Mucosa of descending colon (tissue), 3 donors: Measurements from ENCODE around the gene DNAJB8. TPM values are rescaled to one million over a fixed set of nuclear protein-coding genes. Genes with fewer than 3 reads are reported as not detected.

Source experiments
- ATAC-seq: fragments of 200-7000 bp; cut with Tn5 transposase; one replicate; pipeline ENCODE4 v1.9.1; 2020; ENCODE audit warnings: mild to moderate bottlenecking, moderate library complexity
- DNase-seq, 3 donors: peaks; one replicate each; pipeline ENCODE4 v3.0.0-alpha.2; 2020
- H3K36me3 ChIP-seq: fragments of 200-600 bp; one replicate; pipeline ENCODE4 v1.8.0; 2021; ENCODE audit warnings: low read depth, mild to moderate bottlenecking
- H3K4me1 ChIP-seq: fragments of 200-600 bp; one replicate; pipeline ENCODE4 v1.8.0; 2021; ENCODE audit warnings: low read depth, mild to moderate bottlenecking
- H3K4me3 ChIP-seq: fragments of 200-600 bp; one replicate; pipeline ENCODE4 v1.8.0; 2021; ENCODE audit warnings: mild to moderate bottlenecking
- H3K9me3 ChIP-seq: fragments of 200-600 bp; one replicate; pipeline ENCODE4 v1.8.0; 2021; ENCODE audit warnings: mild to moderate bottlenecking
- intact Hi-C, 2 donors: fragments of 100-400 bp; cut with DNase I in 1 of 2; cut with micrococcal nuclease in 1 of 2; formaldehyde crosslinking; loops; one replicate each; pipeline versions ENCODE4 v1.11.0 to v1.11.1; 2022; cut with DNase I, micrococcal nuclease
- total RNA-seq, 3 donors: library from RNA; stranded (reverse); fragmentation: NEBNext Ultra II Directional in 2 of 3; extraction: Animal tissue kit (Norgen Biotek cat#: 25700) in 2 of 3; gene quantifications; one replicate each; pipeline versions ENCODE4 v1.2.1 to v1.2.4, GENCODE V29; 2021 to 2023
- TF ChIP-seq, protein P1 (sequence below): fragments of 200-600 bp; IDR thresholded peaks from one replicate; pipeline ENCODE4 v1.8.0; 2022; ENCODE audit warnings: antibody characterized with exemption, mild to moderate bottlenecking
- donor health status: DM: no; HTN: no; CAD: no; lungs with moderate emphysema.
- donor health status: DM: no; HTN: no; CAD: no.
- donor health status: DM: no; HTN: yes; CAD: no.

Gene DNAJB8
- total RNA-seq, 3 donors from 2014 or later = not detected

DNA sequence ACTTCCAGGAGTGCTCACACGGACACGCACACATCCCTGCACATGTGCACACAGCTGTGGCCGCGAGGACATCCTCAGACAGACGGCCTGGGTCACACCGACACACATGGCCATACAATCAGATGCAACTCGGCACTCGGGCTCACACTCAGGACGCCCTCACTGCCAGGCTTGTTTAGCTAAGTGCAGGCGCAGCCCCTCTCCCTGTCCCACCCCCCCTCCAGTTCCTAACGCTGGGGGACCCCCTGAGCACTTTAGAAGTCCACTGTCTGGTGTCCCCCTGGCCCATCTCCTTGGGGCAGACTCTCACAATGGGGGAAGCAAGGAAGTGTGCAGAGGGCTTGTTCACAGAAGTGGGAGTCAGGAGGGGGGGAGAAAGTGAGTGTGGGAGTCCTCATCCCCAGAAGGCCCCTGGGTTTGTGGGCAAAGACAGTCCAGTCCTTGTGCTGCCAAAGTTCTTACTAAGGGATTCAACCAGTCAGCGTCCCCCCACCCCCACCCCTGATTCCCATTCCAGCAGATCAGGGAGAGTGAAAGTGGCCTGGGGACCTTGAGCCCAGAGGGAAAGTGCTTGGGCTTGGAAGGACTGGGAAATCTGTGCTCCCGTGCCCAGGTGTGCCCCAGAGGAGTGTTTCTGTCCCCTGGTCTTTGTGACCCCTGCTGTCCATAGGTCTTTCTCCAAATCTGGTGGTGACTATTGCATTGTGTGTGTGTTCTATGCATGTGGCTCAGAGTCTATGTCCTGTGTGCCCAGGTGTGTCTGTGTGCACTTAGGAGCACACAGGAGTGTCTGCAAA, 27.1 kb upstream of the DNAJB8 start:
- Histone ChIP-seq H3K4me3 (no peak overlapping the region), H3K36me3 (no peaks in the 10 kb centered on the region), H3K9me3 (no peaks in the 10 kb centered on the region), H3K4me1 (peaks cover 36% of the 10 kb centered on the region)
- TF ChIP-seq, protein P1, sequence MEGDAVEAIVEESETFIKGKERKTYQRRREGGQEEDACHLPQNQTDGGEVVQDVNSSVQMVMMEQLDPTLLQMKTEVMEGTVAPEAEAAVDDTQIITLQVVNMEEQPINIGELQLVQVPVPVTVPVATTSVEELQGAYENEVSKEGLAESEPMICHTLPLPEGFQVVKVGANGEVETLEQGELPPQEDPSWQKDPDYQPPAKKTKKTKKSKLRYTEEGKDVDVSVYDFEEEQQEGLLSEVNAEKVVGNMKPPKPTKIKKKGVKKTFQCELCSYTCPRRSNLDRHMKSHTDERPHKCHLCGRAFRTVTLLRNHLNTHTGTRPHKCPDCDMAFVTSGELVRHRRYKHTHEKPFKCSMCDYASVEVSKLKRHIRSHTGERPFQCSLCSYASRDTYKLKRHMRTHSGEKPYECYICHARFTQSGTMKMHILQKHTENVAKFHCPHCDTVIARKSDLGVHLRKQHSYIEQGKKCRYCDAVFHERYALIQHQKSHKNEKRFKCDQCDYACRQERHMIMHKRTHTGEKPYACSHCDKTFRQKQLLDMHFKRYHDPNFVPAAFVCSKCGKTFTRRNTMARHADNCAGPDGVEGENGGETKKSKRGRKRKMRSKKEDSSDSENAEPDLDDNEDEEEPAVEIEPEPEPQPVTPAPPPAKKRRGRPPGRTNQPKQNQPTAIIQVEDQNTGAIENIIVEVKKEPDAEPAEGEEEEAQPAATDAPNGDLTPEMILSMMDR = no peak
- ATAC-seq = no peak
- no peak for DNase-seq
- intact Hi-C loops = no loop called here

DNA sequence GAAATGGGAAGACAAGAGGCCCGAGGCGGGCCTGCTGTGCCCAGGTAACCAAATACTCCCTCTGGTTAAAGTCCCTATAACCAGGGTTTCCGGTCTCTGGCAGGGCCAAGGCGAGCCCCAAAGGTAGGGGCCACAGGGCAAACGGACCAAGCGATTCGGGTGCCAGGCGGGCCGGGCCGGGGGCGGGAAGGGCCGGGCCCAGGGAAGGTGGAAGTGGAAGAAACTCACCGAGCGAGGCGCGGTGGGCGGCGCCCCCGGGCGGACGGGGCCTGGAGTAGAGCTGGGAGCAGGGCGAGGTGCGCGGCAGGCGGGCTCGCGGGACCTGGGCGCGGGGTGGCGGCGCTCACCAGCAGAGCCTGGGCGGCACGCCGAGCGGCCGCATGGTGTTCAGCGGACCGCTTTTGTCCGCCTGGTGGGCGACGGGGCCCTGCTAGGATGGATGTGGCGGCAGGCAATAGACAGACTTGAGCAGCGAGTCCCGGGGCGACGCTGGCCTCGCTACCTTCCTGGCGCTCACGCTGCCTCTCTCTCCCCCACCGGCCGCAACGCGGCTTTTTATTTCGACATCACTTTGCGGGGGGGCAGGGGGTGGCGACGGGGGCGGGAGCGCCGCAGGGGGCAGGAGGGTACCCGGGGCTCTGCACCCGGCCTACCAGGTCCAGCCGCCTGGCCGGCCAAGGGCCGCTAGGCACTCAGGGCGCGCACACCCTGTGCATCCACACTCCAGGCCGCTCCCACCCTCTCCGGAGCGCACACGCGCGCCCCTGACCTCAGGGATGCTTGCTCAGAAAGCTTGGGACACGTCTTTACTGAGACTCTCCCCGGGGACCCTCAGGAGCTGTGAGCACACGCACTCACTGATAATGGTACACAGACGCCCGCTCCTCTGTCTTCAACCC, 26.2 kb upstream of the DNAJB8 start, which contains the start of gene GATA2:
GATA2 (minus strand) TSS at position 531 of the 899 bp plus-strand sequence. CDS start 6,170 bp downstream, outside the sequence.
- intact Hi-C loops = no loop called here
- Histone ChIP-seq H3K4me3 (no peak within 1 kb of the TSS), H3K4me1 (peaks cover 45% of the 10 kb centered on the region), H3K36me3 (no peaks in the 10 kb centered on the region), H3K9me3 (no peaks in the 10 kb centered on the region)
- DNase-seq (peak in 2 of 3 donors; percentile 47 to 53), ATAC-seq (peak; percentile 11)
- TF ChIP-seq, protein P1 = no peak

DNA sequence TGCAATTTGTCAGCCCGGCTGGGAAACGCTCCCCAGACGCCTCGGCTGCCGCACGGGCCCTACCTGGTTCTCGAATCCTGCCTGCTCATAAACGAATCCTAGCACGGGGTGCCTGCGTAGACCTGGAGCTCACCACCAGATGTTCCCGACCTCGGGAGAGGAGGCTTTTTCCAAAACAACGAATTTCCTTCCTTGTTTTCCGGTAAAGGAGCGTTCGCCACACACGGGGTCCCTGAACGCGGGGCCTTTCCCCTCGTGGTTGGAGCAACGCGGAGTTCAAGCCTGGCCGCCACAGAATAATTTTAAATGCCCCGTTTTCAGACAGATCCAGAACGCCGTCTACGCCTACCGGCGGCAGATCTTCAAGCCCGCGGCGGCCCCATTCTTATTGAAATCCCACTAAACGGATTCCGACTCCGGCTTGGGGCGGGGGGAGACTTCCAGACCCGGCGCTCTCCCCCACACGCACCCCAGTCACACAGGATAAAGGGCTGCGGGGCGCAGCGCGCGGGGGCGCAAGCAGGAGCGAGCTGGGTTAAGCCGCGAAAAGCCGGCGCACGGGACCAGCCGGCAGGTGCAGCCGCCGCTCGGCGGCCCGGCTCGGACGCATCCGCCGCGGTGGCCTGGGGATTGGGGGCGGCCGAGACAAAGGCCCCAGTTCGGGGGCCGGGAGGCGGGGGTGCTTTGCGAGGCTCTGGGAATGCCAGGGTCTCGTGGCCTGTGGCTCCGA, 25.4 kb upstream of the DNAJB8 start:
- intact Hi-C loops = no loop called here
- ATAC-seq (no peak), DNase-seq (peak in 1 of 3 donors; percentile 28)
- Histone ChIP-seq H3K36me3 (no peaks in the 10 kb centered on the region), H3K4me3 (no peak overlapping the region), H3K9me3 (no peaks in the 10 kb centered on the region), H3K4me1 (peaks cover 48% of the 10 kb centered on the region)
- TF ChIP-seq, protein P1 = no peak

DNA sequence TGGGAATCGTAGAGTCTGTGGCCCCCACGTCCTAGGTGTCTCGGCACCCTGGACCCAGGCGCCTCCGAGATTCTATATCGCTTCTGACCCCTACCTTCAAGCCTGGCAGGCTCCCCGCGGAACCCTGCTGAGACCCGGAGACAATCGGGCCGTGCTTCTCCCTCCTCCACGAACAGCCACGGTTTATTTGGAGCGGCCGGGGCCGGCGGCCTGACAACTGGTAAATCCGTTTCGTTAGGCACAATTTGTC, 24.9 kb upstream of the DNAJB8 start:
- ATAC-seq = no peak
- Histone ChIP-seq H3K4me1 (peaks cover 48% of the 10 kb centered on the region), H3K4me3 (no peak overlapping the region), H3K36me3 (no peaks in the 10 kb centered on the region), H3K9me3 (no peaks in the 10 kb centered on the region)
- DNase-seq = peak in 1 of 3 donors; percentile 34
- TF ChIP-seq, protein P1 = no peak
- intact Hi-C loops = no loop called here

DNA sequence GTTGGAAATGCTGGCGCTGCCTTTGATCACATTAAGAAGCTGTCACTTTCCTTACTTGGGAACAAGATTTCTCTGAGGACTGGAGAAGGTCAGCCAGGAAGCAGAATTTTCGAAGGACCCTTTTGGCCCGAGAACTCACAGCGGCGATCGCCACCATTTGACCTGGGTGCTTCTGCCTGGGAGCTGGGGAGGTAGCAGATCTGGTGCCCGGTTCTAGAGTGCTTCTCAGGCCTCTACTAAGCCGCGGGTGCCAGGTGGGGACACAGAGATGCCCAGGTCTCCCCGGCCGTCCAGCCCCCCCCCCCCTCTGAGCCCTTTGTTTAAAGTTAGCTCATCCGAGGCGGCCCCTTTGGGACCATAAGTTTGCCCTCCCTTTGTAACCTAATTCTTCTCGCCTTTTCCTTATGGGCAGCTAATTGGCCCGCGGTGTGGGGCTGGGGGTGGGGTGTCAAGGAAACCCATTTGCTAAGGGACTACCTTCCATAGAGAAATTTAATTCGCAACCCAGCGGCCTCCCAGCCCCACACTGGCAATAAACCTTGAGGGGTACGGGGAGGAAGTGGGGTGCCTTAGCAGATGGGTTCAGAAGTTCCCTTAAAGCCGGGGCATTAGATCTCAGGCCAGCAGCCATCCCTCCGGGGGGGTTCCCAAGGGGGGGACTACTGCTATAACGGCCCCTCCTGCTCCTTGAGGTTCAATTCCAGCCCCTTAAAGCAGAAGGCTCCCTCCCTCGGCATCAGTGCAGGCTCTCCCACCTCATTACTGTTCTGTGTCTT, 24.4 kb upstream of the DNAJB8 start:
- DNase-seq = no peak

More for the DNA sequence above, 24.4 kb upstream of the DNAJB8 start:
- TF ChIP-seq, protein P1 = no peak
- Histone ChIP-seq H3K36me3 (no peaks in the 10 kb centered on the region), H3K9me3 (no peaks in the 10 kb centered on the region), H3K4me1 (peaks cover 49% of the 10 kb centered on the region), H3K4me3 (no peak overlapping the region)
- intact Hi-C loops = no loop called here
- no peak for ATAC-seq
